Caco-2 (cell line): ENCODE results near the gene ILRUN. TPM values are rescaled to one million over a fixed set of nuclear protein-coding genes. Genes with fewer than 3 reads are reported as not detected.
A peak's percentile ranks its signal among the peaks of the same experiment; 100 is the strongest.

Experiments used
- BruUV-seq: library from RNA; stranded (reverse); fragments of 400-500 nt; replicated peaks from 2 replicates; lab custom pipeline; 2021; lab: Mats Ljungman, UMichigan
- CTCF ChIA-PET: fragments of 300-600 bp; sonication (Branson Sonifier 250); formaldehyde crosslinking; loops from one replicate; lab custom pipeline; 2022; ENCODE audit warnings: antibody characterized with exemption; lab: Charles Lee
- POLR2A ChIA-PET: fragments of 300-600 bp; sonication (Branson Sonifier 250); formaldehyde crosslinking; loops from one replicate; lab custom pipeline; 2022; ENCODE audit warnings: antibody characterized with exemption; lab: Charles Lee
- DNase-seq, 2 experiments: peaks; one replicate each; pipeline versions ENCODE4 v3.0.0 to v3.0.0-alpha.2; 2020 to 2022
- H3K27me3 ChIP-seq: replicated peaks from 2 replicates; pipeline ENCODE4 v1.6.0; 2011; ENCODE audit warnings: low read length; ENCODE audit not compliant: control insufficient read depth, insufficient read depth
- H3K36me3 ChIP-seq: 2 replicates; pipeline ENCODE4 v1.5.1; 2011; ENCODE audit warnings: low read length; ENCODE audit not compliant: control insufficient read depth, insufficient read depth
- H3K4me1 ChIP-seq: fragments of 250-450 bp; sonication (Bioruptor Pico); 2 replicates; pipeline ENCODE4 v1.5.1; 2020; ENCODE audit warnings: mild to moderate bottlenecking
- H3K4me3 ChIP-seq: 2 replicates; pipeline ENCODE4 v1.5.1; 2011; ENCODE audit warnings: low read depth, mild to moderate bottlenecking, control low read depth, low read length
- H3K9me3 ChIP-seq: fragments of 250-450 bp; sonication (Bioruptor Pico); 2 replicates; pipeline ENCODE4 v1.5.1; 2020; ENCODE audit warnings: mild to moderate bottlenecking, moderate library complexity
- H3K27ac Mint-ChIP-seq: one replicate; pipeline ENCODE4 v1.8.0; 2022; ENCODE audit warnings: mixed read lengths; ENCODE audit not compliant: unreplicated experiment
- H3K27me3 Mint-ChIP-seq: one replicate; pipeline ENCODE4 v1.8.0; 2022; ENCODE audit warnings: mixed read lengths; ENCODE audit not compliant: insufficient read depth, unreplicated experiment
- H3K36me3 Mint-ChIP-seq: one replicate; pipeline ENCODE4 v1.8.0; 2022; ENCODE audit warnings: mild to moderate bottlenecking, mixed read lengths; ENCODE audit not compliant: insufficient read depth, unreplicated experiment
- H3K4me1 Mint-ChIP-seq: one replicate; pipeline ENCODE4 v1.8.0; 2022; ENCODE audit warnings: low read depth, mixed read lengths; ENCODE audit not compliant: unreplicated experiment
- H3K4me3 Mint-ChIP-seq: one replicate; pipeline ENCODE4 v1.8.0; 2022; ENCODE audit warnings: mild to moderate bottlenecking, moderate library complexity, mixed read lengths; ENCODE audit not compliant: unreplicated experiment
- H3K9me3 Mint-ChIP-seq: one replicate; pipeline ENCODE4 v1.8.0; 2022; ENCODE audit warnings: mixed read lengths; ENCODE audit not compliant: unreplicated experiment
- intact Hi-C: fragments of 100-400 bp; cut with micrococcal nuclease; formaldehyde crosslinking; loops from one replicate; pipeline ENCODE4 v1.10.0; 2022; ENCODE audit not compliant: unreplicated experiment
- total RNA-seq: library from RNA; stranded (reverse); gene quantifications from 2 replicates; pipeline ENCODE4 v1.2.3, GENCODE V29; 2022
- TF ChIP-seq, protein P1 (sequence below), 2 experiments: fragments of 200-600 bp in 1 of 2; IDR thresholded peaks; 1 replicate in 1 of 2; 2 replicates in 1 of 2; pipeline versions ENCODE4 v1.5.1 to v1.8.0; 2011 to 2022; ENCODE audit warnings: antibody characterized with exemption in 1 of 2, control low read depth in 1 of 2, inconsistent platforms in 1 of 2, low read depth in 1 of 2, low read length in 1 of 2, mild to moderate bottlenecking in 1 of 2, moderate library complexity in 1 of 2; ENCODE audit not compliant: insufficient read depth in 1 of 2, severe bottlenecking in 1 of 2, unreplicated experiment in 1 of 2

The ILRUN gene
- total RNA-seq, 1 experiment from 2014 or later, result 95.9 TPM

DNA sequence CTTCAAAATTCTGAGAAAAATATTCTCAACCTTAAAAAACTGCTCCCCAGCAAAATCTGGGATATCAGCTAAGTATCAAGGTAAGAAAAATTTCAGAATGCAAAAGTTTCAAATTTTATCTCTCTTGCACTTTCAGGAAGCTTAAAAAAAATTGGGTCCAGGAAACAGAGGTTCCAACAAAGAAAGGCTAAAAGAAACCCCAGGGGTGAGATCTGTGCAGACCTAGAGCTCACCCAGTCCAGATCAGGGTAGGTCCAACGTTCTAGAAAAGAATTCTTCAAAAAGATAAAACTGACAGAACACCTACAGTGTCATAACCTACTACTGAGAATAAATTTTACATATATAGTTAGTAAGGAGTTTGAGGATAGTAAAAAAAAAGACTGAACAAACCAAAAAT, 23.5 kb downstream of the ILRUN start:
- CTCF ChIA-PET, result no interaction called here
- no TSS peak for BruUV-seq
- intact Hi-C loops, result loop anchor here (5.0 kb wide), 1 partner anchor 74 kb away; no protein-coding TSS in a partner anchor

DNA sequence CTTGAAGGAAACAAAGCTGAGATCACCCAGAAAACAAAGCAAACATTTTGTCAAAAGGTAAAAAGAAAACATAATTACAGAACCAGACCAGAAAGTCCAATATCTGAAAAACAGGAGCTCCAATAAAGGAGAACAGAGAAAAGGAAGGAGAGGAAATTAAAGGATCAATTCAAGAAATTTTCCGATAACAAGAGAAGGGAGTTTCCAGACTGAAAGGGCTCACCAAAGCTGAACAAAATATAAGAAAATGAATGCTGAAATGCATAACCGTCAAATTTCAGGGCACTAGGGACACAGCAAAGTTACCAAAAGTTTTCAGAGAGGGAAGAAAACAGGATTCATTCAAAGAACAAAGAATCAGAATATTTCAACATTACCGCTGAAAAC, 23.9 kb downstream of the ILRUN start:
- H3K4me1 Mint-ChIP-seq, result peaks cover 37% of the 10 kb centered on the region
- H3K4me3 ChIP-seq, result no peak overlapping the region
- H3K27ac Mint-ChIP-seq, result peak overlapping the region; percentile 80
- peaks cover 78% of the 10 kb centered on the region for H3K4me1 ChIP-seq
- BruUV-seq, result no TSS peak
- H3K4me3 Mint-ChIP-seq, result no peak overlapping the region
- H3K27me3 Mint-ChIP-seq, result no peaks in the 10 kb centered on the region
- no peaks in the 10 kb centered on the region for H3K9me3 ChIP-seq
- no peaks in the 10 kb centered on the region for H3K9me3 Mint-ChIP-seq
- H3K27me3 ChIP-seq, result no peaks in the 10 kb centered on the region
- intact Hi-C loops, result loop anchor here (5.0 kb wide), 1 partner anchor 75 kb away; no protein-coding TSS in a partner anchor
- TF ChIP-seq, protein P1, sequence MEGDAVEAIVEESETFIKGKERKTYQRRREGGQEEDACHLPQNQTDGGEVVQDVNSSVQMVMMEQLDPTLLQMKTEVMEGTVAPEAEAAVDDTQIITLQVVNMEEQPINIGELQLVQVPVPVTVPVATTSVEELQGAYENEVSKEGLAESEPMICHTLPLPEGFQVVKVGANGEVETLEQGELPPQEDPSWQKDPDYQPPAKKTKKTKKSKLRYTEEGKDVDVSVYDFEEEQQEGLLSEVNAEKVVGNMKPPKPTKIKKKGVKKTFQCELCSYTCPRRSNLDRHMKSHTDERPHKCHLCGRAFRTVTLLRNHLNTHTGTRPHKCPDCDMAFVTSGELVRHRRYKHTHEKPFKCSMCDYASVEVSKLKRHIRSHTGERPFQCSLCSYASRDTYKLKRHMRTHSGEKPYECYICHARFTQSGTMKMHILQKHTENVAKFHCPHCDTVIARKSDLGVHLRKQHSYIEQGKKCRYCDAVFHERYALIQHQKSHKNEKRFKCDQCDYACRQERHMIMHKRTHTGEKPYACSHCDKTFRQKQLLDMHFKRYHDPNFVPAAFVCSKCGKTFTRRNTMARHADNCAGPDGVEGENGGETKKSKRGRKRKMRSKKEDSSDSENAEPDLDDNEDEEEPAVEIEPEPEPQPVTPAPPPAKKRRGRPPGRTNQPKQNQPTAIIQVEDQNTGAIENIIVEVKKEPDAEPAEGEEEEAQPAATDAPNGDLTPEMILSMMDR (IDR thresholded peaks at IDR 0.05; ENCODE audit: insufficient read depth in 1 of 2, low read depth in 1 of 2, low read length in 1 of 2, severe bottlenecking in 1 of 2, unreplicated experiment in 1 of 2), result no peak
- no peak for DNase-seq
- peaks cover 5% of the 10 kb centered on the region for H3K36me3 Mint-ChIP-seq
- ChIA-PET POLR2A (interaction anchor here (0.6 to 1.1 kb wide), 2 partner anchors 72 to 85 kb away, joined by 3 read pairs; partner anchors contain the start of gene SNRPC), CTCF (no interaction called here)
- H3K36me3 ChIP-seq, result no peaks in the 10 kb centered on the region

More for the DNA sequence above, 23.5 kb downstream of the ILRUN start:
- H3K27ac Mint-ChIP-seq, result peak overlapping the region; percentile 92
- TF ChIP-seq, protein P1 (IDR thresholded peaks at IDR 0.05; ENCODE audit: insufficient read depth in 1 of 2, low read depth in 1 of 2, low read length in 1 of 2, severe bottlenecking in 1 of 2, unreplicated experiment in 1 of 2), result no peak
- H3K36me3 Mint-ChIP-seq, result peaks cover 5% of the 10 kb centered on the region
- POLR2A ChIA-PET, result interaction anchor here (0.6 to 1.1 kb wide), 2 partner anchors 72 to 84 kb away, joined by 3 read pairs; partner anchors contain the start of gene SNRPC
- Histone ChIP-seq H3K27me3 (no peaks in the 10 kb centered on the region), H3K4me3 (no peak overlapping the region), H3K36me3 (no peaks in the 10 kb centered on the region), H3K4me1 (peaks cover 73% of the 10 kb centered on the region), H3K9me3 (no peaks in the 10 kb centered on the region)
- no peaks in the 10 kb centered on the region for H3K27me3 Mint-ChIP-seq
- no peaks in the 10 kb centered on the region for H3K9me3 Mint-ChIP-seq
- peaks cover 33% of the 10 kb centered on the region for H3K4me1 Mint-ChIP-seq
- DNase-seq, result no peak
- peak overlapping the region; percentile 25 for H3K4me3 Mint-ChIP-seq

DNA sequence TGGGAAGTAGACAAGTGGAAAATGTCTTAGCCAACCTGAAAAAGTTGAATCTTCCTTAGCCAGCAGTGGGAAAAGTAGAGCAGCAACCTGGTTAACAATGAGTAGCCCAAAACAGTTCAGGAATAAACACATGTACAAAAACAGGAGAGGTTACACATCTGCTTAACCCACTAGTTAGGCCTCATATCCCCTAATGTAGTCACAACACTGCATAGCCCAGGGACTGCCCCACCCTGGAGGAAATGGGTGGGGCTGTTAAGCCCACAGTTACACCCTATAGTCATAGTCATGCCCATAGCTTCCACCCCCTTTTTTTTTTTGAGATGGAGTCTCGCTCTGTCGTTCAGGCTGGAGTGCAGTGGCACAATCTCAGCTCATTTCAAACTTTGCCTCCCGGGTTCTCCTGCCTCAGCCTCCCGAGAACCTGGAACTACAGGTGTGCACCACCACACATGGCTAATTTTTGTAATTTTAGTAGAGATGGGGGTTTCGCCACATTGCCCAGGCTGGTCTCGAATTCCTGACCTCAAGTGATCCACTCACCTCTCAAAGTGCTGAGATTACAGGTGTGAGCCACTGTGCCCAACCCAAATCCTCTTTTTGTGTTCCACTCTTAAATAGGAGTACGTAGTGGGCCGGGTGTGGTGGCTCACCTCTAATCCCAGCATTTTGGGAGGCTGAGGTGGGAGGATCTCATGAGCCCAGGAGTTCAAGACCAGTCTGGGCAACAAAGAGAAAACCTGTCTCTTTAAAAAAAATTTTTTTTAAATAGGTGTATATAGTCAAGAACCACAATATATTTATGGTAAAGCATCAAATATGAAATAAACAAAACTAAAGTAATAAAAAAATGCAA, 24.5 kb downstream of the ILRUN start:
- ChIA-PET POLR2A (interaction anchor here (0.5 to 0.6 kb wide), 3 partner anchors 73 to 802 kb away, joined by 3 to 5 read pairs (median 5); partner anchors contain the start of gene SNRPC), CTCF (no interaction called here)
- Histone ChIP-seq H3K4me3 (no peak overlapping the region), H3K27me3 (no peaks in the 10 kb centered on the region), H3K9me3 (no peaks in the 10 kb centered on the region), H3K36me3 (no peaks in the 10 kb centered on the region), H3K4me1 (peaks cover 84% of the 10 kb centered on the region)
- Mint-ChIP-seq H3K36me3 (peaks cover 5% of the 10 kb centered on the region), H3K4me3 (no peak overlapping the region), H3K9me3 (no peaks in the 10 kb centered on the region), H3K27ac (peak overlapping the region; percentile 80), H3K4me1 (peaks cover 42% of the 10 kb centered on the region), H3K27me3 (no peaks in the 10 kb centered on the region)
- TF ChIP-seq, protein P1 (IDR thresholded peaks at IDR 0.05; ENCODE audit: insufficient read depth in 1 of 2, low read depth in 1 of 2, low read length in 1 of 2, severe bottlenecking in 1 of 2, unreplicated experiment in 1 of 2), result no peak
- DNase-seq, result no peak
- BruUV-seq, result TSS peak; percentile 67
- intact Hi-C loops, result loop anchor here (2.0 to 5.0 kb wide), 2 partner anchors 25 to 75 kb away; partner anchors contain the start of gene ILRUN
